CD4-positive, alpha-beta memory T cell (primary cell): ENCODE measurements around the gene PGAP3. TPM values are rescaled to one million over a fixed set of nuclear protein-coding genes. Genes with fewer than 3 reads are reported as not detected.

Source experiments
- CTCF ChIA-PET: fragments of 350-600 bp; sonication (Branson Sonifier 250); formaldehyde crosslinking; loops from one replicate; lab custom pipeline; 2021; ENCODE audit warnings: inconsistent platforms; ENCODE audit not compliant: partially characterized antibody; lab: Charles Lee
- POLR2A ChIA-PET: fragments of 350-600 bp; sonication (Branson Sonifier 250); formaldehyde crosslinking; loops from one replicate; lab custom pipeline; 2021; ENCODE audit not compliant: partially characterized antibody; lab: Charles Lee
- DNase-seq, 5 donors: peaks; one replicate each; pipeline versions ENCODE4 v3.0.0 to v3.0.0-alpha.2; 2020 to 2022; ENCODE audit warnings: mixed read lengths in 1 of 5
- H3K27ac ChIP-seq: one replicate; pipeline ENCODE4 v1.7.0; 2013; ENCODE audit warnings: low read depth, low read length
- H3K27me3 ChIP-seq: 2 replicates; pipeline ENCODE4 v1.7.0; 2013; ENCODE audit warnings: mild to moderate bottlenecking, low read length, moderate library complexity; ENCODE audit not compliant: insufficient read depth
- H3K36me3 ChIP-seq: 2 replicates; pipeline ENCODE4 v1.7.0; 2013; ENCODE audit warnings: mild to moderate bottlenecking, low read length, moderate library complexity; ENCODE audit not compliant: insufficient read depth
- H3K4me1 ChIP-seq: 2 replicates; pipeline ENCODE4 v1.7.0; 2013; ENCODE audit warnings: mild to moderate bottlenecking, low read length, moderate library complexity; ENCODE audit not compliant: insufficient read depth
- H3K4me3 ChIP-seq, 2 donors: one replicate each; pipeline ENCODE4 v1.7.0; 2013; ENCODE audit warnings: low read length in 2 of 2, mild to moderate bottlenecking in 1 of 2
- H3K9me3 ChIP-seq, 2 donors: one replicate each; pipeline ENCODE4 v1.7.0; 2013; ENCODE audit warnings: low read length in 2 of 2, control low read depth in 1 of 2; ENCODE audit not compliant: control insufficient read depth in 1 of 2
- H3K27ac Mint-ChIP-seq, 7 donors: one replicate each; pipeline ENCODE4 v1.8.0; 2020 to 2021; ENCODE audit warnings: mixed read lengths in 7 of 7, mild to moderate bottlenecking in 6 of 7, inconsistent platforms in 3 of 7, moderate library complexity in 3 of 7
- H3K27me3 Mint-ChIP-seq, 2 donors: one replicate each; pipeline ENCODE4 v1.8.0; 2020 to 2021; ENCODE audit warnings: mixed read lengths in 2 of 2
- H3K36me3 Mint-ChIP-seq, 2 donors: one replicate each; pipeline ENCODE4 v1.8.0; 2020 to 2021; ENCODE audit warnings: mixed read lengths in 2 of 2, inconsistent platforms in 1 of 2, mild to moderate bottlenecking in 1 of 2
- H3K4me1 Mint-ChIP-seq, 4 donors: one replicate each; pipeline ENCODE4 v1.8.0; 2020 to 2021; ENCODE audit warnings: mixed read lengths in 4 of 4, mild to moderate bottlenecking in 1 of 4
- H3K4me3 Mint-ChIP-seq, 8 donors: one replicate each; pipeline ENCODE4 v1.8.0; 2020 to 2021; ENCODE audit warnings: mixed read lengths in 8 of 8, mild to moderate bottlenecking in 7 of 8, moderate library complexity in 6 of 8, inconsistent platforms in 3 of 8
- H3K9me3 Mint-ChIP-seq, 8 donors: one replicate each; pipeline ENCODE4 v1.8.0; 2020 to 2021; ENCODE audit warnings: mixed read lengths in 8 of 8, mild to moderate bottlenecking in 5 of 8, inconsistent platforms in 3 of 8, moderate library complexity in 1 of 8
- intact Hi-C: fragments of 100-400 bp; cut with micrococcal nuclease; formaldehyde crosslinking; loops from one replicate; pipeline ENCODE4 v1.15.1; 2023
- polyA plus RNA-seq, 2 donors: library from polyadenylated mRNA; unstranded; fragments of 300-500 nt; fragmentation: Illumina TruSeq; gene quantifications; one replicate each; pipeline ENCODE4 v1.2.3, GENCODE V29; 2021
- total RNA-seq, 2 experiments: library from RNA; stranded (reverse); gene quantifications; one replicate each; pipeline ENCODE4 v1.2.3, GENCODE V29; 2021

The PGAP3 gene
- total and polyA plus RNA-seq, 4 experiments from 2014 or later: 22.1 to 30.5 (median 28.0) TPM

- Mint-ChIP-seq H3K27ac (peak overlapping the region in 6 of 7 donors; percentile 37 to 97 (median 80)), H3K36me3 (peaks cover 0 to 15% of the 10 kb centered on the region in 2 donors), H3K9me3 (no peaks in the 10 kb centered on the region), H3K4me1 (peaks cover 41 to 70% (median 56%) of the 10 kb centered on the region in 4 donors), H3K4me3 (peak overlapping the region in 3 of 8 donors; percentile 10 to 40 (median 32)), H3K27me3 (no peaks in the 10 kb centered on the region)
- H3K9me3 ChIP-seq: no peaks in the 10 kb centered on the region
- H3K4me3 ChIP-seq: no peak overlapping the region
- POLR2A ChIA-PET: interaction anchor here (0.6 to 4.5 kb wide), 3 partner anchors 10 to 39 kb away, joined by 3 to 45 read pairs (median 22); partner anchors contain the start of genes PGAP3, PNMT and TCAP
- DNase-seq: no peak
- peaks cover 61% of the 10 kb centered on the region for H3K4me1 ChIP-seq
- CTCF ChIA-PET: interaction anchor here (0.9 to 1.7 kb wide), 7 partner anchors 8 to 55 kb away, joined by 3 to 7 read pairs (median 4); partner anchors contain the start of gene PGAP3
- no peaks in the 10 kb centered on the region for H3K27me3 ChIP-seq
- no peaks in the 10 kb centered on the region for H3K36me3 ChIP-seq
- H3K27ac ChIP-seq: peak overlapping the region; percentile 6
- intact Hi-C loops: no loop called here
These were observed 10.8 kb downstream of the PGAP3 start for GRCh38 chr17:39677072-39677471.

GRCh38 chr17:39676198-39676819, 11.5 kb downstream of the PGAP3 start:
- H3K27ac ChIP-seq: peak overlapping the region; percentile 6
- H3K9me3 ChIP-seq: no peaks in the 10 kb centered on the region
- Mint-ChIP-seq H3K27me3 (no peaks in the 10 kb centered on the region), H3K4me1 (peaks cover 44 to 70% (median 58%) of the 10 kb centered on the region in 4 donors), H3K36me3 (peaks cover 0 to 15% of the 10 kb centered on the region in 2 donors), H3K4me3 (peak overlapping the region in 7 of 8 donors; percentile 21 to 77 (median 70)), H3K9me3 (no peaks in the 10 kb centered on the region), H3K27ac (peak overlapping the region; percentile 77 to 97 (median 92))
- H3K4me3 ChIP-seq: no peak overlapping the region
- ChIA-PET CTCF (interaction anchor here (0.9 to 1.7 kb wide), 7 partner anchors 7 to 101 kb away, joined by 3 to 9 read pairs (median 3); partner anchors contain the start of genes MIEN1 and PGAP3), POLR2A (interaction anchor here (1.0 to 4.1 kb wide), 5 partner anchors 9 to 185 kb away, joined by 3 to 22 read pairs (median 9); partner anchors contain the start of genes MIEN1, PGAP3, PNMT and TCAP)
- intact Hi-C loops: no loop called here
- H3K4me1 ChIP-seq: peaks cover 61% of the 10 kb centered on the region
- H3K27me3 ChIP-seq: no peaks in the 10 kb centered on the region
- DNase-seq: peak; percentile 54 to 72 (median 69)
- H3K36me3 ChIP-seq: no peaks in the 10 kb centered on the region

- Mint-ChIP-seq H3K4me3 (peak overlapping the region in 5 of 8 donors; percentile 39 to 73 (median 52)), H3K27ac (peak overlapping the region; percentile 77 to 97 (median 92)), H3K9me3 (no peaks in the 10 kb centered on the region), H3K4me1 (peaks cover 41 to 63% (median 52%) of the 10 kb centered on the region in 4 donors), H3K36me3 (peaks cover 0 to 11% of the 10 kb centered on the region in 2 donors), H3K27me3 (no peaks in the 10 kb centered on the region)
- H3K4me1 ChIP-seq: peaks cover 55% of the 10 kb centered on the region
- ChIA-PET POLR2A (interaction anchor here (0.5 to 4.1 kb wide), 6 partner anchors 8 to 186 kb away, joined by 3 to 22 read pairs (median 6); partner anchors contain the start of genes MIEN1, PGAP3, PNMT and TCAP), CTCF (interaction anchor here (0.9 to 1.7 kb wide), 6 partner anchors 9 to 102 kb away, joined by 3 to 9 read pairs (median 4); partner anchors contain the start of genes MIEN1 and PGAP3)
- no peaks in the 10 kb centered on the region for H3K9me3 ChIP-seq
- intact Hi-C loops: no loop called here
- no peaks in the 10 kb centered on the region for H3K36me3 ChIP-seq
- DNase-seq: no peak
- no peaks in the 10 kb centered on the region for H3K27me3 ChIP-seq
- no peak overlapping the region for H3K4me3 ChIP-seq
- peak overlapping the region; percentile 6 for H3K27ac ChIP-seq
These were observed 12.3 kb downstream of the PGAP3 start for GRCh38 chr17:39675390-39676082.

GRCh38 chr17:39674702-39675389, 13.0 kb downstream of the PGAP3 start:
- intact Hi-C loops: no loop called here
- H3K27ac ChIP-seq: no peak overlapping the region

DNA sequence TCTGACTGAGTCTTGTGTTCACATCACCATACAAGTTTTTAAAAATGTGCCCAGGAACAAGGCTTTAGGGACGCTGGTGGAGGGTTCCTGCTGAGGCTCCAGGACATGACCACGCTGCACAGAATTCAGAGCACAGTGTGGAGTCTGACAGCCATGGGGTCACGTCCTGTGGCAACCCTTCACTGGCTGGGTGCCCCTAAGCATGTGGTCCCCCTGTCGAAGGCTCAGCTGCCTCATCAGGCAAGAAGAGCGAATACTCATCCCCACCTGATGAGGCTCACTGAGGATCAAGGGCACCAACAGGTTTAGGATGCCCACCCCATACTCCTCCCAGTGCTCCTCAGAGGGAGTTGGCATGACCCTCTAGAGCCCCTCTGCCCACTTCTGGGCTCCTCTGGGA, 13.7 kb downstream of the PGAP3 start:
- no peak overlapping the region for H3K27ac Mint-ChIP-seq
- no peak overlapping the region for H3K4me3 Mint-ChIP-seq
- no peaks in the 10 kb centered on the region for H3K9me3 Mint-ChIP-seq
- Histone ChIP-seq H3K36me3 (no peaks in the 10 kb centered on the region), H3K27ac (no peak overlapping the region), H3K9me3 (no peaks in the 10 kb centered on the region), H3K27me3 (peaks cover 6% of the 10 kb centered on the region), H3K4me3 (no peak overlapping the region), H3K4me1 (peaks cover 42% of the 10 kb centered on the region)
- H3K4me1 Mint-ChIP-seq: peaks cover 28 to 49% (median 38%) of the 10 kb centered on the region in 4 donors
- intact Hi-C loops: no loop called here
- peaks cover 0 to 2% of the 10 kb centered on the region in 2 donors for H3K36me3 Mint-ChIP-seq
- ChIA-PET CTCF (interaction anchor here (0.9 kb wide), 1 partner anchor 17 kb away, joined by 3 read pairs; no protein-coding TSS in a partner anchor), POLR2A (interaction anchor here (4.1 kb wide), 1 partner anchor 7 kb away, joined by 22 read pairs; the partner anchor contains the start of genes PNMT and TCAP)
- no peak for DNase-seq
- peaks cover 0 to 5% of the 10 kb centered on the region in 2 donors for H3K27me3 Mint-ChIP-seq

More at GRCh38 chr17:39674702-39675389, 13.0 kb downstream of the PGAP3 start:
- Mint-ChIP-seq H3K4me3 (peak overlapping the region in 1 of 8 donors; percentile 38), H3K4me1 (peaks cover 35 to 56% (median 45%) of the 10 kb centered on the region in 4 donors), H3K27me3 (peaks cover 0 to 1% of the 10 kb centered on the region in 2 donors), H3K36me3 (peaks cover 0 to 4% of the 10 kb centered on the region in 2 donors), H3K27ac (peak overlapping the region in 3 of 7 donors; percentile 37 to 97 (median 92)), H3K9me3 (no peaks in the 10 kb centered on the region)
- Histone ChIP-seq H3K4me3 (no peak overlapping the region), H3K9me3 (no peaks in the 10 kb centered on the region), H3K36me3 (no peaks in the 10 kb centered on the region), H3K27me3 (no peaks in the 10 kb centered on the region), H3K4me1 (peaks cover 48% of the 10 kb centered on the region)
- ChIA-PET POLR2A (interaction anchor here (1.6 to 4.1 kb wide), 3 partner anchors 8 to 55 kb away, joined by 9 to 22 read pairs (median 10); partner anchors contain the start of genes MIEN1, PGAP3, PNMT and TCAP), CTCF (interaction anchor here (0.9 to 1.7 kb wide), 5 partner anchors 13 to 102 kb away, joined by 3 to 5 read pairs (median 3); partner anchors contain the start of genes MIEN1 and PGAP3)
- DNase-seq: no peak

DNA sequence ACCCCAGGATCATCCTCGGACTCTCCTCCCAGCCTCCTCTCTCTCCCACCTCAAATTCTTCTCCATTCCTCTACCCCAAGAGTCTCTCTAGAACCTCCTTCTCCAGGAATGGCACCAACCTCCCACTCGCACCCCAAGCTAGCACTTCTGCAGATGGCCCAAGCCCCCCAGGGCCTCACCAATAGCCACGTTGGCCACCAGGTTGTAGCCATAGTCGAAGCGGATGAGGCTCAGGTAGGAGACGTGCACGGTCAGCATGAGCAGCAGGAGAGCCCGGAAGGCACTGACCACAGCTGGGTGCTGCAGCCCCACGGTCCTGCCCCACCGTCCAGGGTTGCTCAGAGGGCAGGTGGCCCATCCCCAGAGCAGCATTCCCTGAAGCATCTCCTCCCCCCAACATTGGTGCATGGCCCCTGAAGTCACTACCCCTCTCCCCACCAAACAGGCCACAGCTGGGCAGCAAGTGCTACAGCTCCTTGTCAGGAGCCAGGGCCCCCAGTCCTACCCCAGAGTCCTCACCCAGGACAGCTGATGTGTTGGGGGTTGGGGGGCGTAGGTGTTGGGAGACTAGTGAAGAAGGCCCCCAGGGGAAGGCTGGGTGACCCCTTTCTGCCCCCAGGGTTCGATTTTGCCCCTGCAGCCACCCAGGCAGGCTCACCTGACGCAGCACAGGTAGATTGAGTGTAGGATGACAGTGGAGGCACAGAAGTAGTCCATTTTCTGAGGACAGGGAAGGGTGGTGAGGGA, 14.3 kb downstream of the PGAP3 start:
- Mint-ChIP-seq H3K4me1 (peaks cover 26 to 46% (median 35%) of the 10 kb centered on the region in 4 donors), H3K4me3 (no peak overlapping the region), H3K27ac (peak overlapping the region in 1 of 7 donors; percentile 63), H3K27me3 (peaks cover 3 to 8% of the 10 kb centered on the region in 2 donors), H3K9me3 (no peaks in the 10 kb centered on the region), H3K36me3 (peaks cover 0 to 2% of the 10 kb centered on the region in 2 donors)
- intact Hi-C loops: no loop called here
- DNase-seq: no peak
- no peaks in the 10 kb centered on the region for H3K36me3 ChIP-seq
- H3K9me3 ChIP-seq: no peaks in the 10 kb centered on the region
- H3K27ac ChIP-seq: no peak overlapping the region
- CTCF ChIA-PET: interaction anchor here (1.6 kb wide), 1 partner anchor 57 kb away, joined by 5 read pairs; the partner anchor contains the start of gene MIEN1
- H3K27me3 ChIP-seq: peaks cover 9% of the 10 kb centered on the region
- peaks cover 38% of the 10 kb centered on the region for H3K4me1 ChIP-seq
- no peak overlapping the region for H3K4me3 ChIP-seq
- POLR2A ChIA-PET: interaction anchor here (4.1 kb wide), 1 partner anchor 6 kb away, joined by 22 read pairs; the partner anchor contains the start of genes PNMT and TCAP
